ENCODE data around the gene SLC22A16. TPM values are rescaled to one million over a fixed set of nuclear protein-coding genes. Genes with fewer than 3 reads are reported as not detected.

Gene SLC22A16
- total RNA-seq, 2 experiments from 2014 or later: not detected

DNA sequence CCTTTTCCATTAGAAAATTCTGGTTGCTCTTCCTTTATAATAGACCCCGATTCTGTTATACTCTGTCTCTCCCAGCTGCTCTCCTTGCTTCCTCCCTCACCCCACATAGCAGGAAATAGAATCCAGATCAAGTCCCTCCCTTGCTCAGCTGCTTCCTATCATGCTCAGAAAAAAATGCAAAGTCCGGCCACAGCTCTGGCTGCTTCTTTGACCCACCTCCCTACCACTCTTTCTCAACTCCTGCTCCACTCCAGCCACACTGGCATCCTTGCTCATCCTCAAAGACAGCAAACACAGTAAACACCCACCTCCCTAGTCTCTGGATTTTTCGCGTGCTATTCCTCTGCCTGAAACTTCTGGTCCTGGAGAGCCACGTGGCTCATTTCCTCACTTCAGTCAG is 9.1 kb upstream of the SLC22A16 start:
- peaks cover 36% of the 10 kb centered on the region for H3K27me3 Mint-ChIP-seq
- POLR2A ChIA-PET: no interaction called here
- CTCF ChIA-PET: interaction anchor here (0.9 kb wide), 1 partner anchor 15 kb away, joined by 3 read pairs; no protein-coding TSS in a partner anchor
- no peaks in the 10 kb centered on the region for H3K36me3 Mint-ChIP-seq (ENCODE audit: low read depth)
- H3K9me3 Mint-ChIP-seq: peaks cover 6% of the 10 kb centered on the region
- H3K27ac Mint-ChIP-seq: peak overlapping the region; percentile 11
- no peaks in the 10 kb centered on the region for H3K4me1 Mint-ChIP-seq
- no peak overlapping the region for H3K4me3 Mint-ChIP-seq
- no peak for DNase-seq

DNA sequence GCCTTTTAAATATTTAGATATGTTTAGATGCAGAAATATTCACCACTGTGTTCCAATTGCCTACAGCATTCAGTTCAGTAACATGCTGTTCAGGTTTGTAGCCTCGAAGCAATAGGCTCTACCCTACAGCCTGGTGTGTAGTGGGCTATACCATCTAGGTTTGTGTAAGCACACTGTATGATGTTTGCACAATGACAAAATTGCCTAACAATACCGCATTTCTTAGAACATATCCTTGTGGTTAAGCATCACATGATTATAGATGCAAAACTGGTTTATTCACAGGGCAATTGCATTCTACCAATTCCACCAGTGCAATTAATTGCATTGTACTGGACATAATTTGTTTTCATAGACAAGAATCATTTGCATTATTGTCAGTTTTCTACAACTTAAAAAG is 7.9 kb upstream of the SLC22A16 start:
- no peak overlapping the region for H3K4me3 Mint-ChIP-seq
- ChIA-PET CTCF (no interaction called here), POLR2A (no interaction called here)
- H3K9me3 Mint-ChIP-seq: peaks cover 6% of the 10 kb centered on the region
- H3K36me3 Mint-ChIP-seq (ENCODE audit: low read depth): no peaks in the 10 kb centered on the region
- no peak for DNase-seq
- peaks cover 42% of the 10 kb centered on the region for H3K27me3 Mint-ChIP-seq
- no peaks in the 10 kb centered on the region for H3K4me1 Mint-ChIP-seq
- no peak overlapping the region for H3K27ac Mint-ChIP-seq

DNA sequence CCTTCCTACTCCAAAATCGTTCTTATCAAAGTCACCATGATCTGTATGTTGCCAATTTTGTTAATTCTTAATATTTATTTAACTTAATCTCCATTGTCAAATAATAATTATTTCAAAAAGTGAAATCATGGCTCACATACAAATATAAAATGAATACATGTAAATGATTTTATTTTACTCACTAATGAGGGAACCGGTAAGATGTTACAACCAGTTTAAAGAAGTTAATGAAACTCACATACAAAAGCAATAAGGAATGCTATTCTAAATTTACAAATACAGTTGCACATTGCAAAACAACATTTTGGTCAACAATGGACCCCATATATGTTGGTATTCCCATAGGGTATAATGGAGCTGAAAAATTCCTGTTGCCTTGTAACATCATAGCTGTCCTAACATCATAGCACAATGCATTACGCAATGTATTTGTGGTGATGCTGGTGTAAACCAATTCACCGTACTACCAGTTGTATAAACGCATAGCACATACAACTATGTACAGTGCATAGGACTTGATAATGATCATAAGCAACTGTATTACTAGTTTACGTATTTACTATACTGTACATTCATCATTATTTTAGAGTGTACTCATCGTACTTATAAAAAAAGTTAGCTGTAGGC is 6.5 kb upstream of the SLC22A16 start:
- H3K4me3 Mint-ChIP-seq: no peak overlapping the region

DNA sequence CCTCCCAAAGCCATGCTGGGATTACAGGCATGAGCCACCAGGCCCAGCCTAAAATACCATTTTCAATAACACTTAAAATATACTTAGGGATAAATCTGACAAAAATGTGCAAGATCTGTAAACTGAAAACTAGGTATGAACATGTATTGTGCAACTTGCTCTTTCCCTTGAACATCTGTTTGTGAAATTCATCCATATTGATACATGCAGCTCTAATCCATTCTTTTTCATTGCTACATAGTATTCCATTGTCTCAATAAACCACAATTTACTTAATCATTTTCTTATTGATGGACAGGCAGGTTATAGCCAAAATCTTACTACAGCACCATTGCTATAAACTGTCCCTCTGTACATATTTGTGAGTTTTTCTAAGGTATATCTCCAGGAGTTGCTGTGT is 4.7 kb upstream of the SLC22A16 start:
- H3K27ac Mint-ChIP-seq: no peak overlapping the region
- peaks cover 49% of the 10 kb centered on the region for H3K27me3 Mint-ChIP-seq
- H3K9me3 Mint-ChIP-seq: peaks cover 4% of the 10 kb centered on the region
- peaks cover 1% of the 10 kb centered on the region for H3K4me1 Mint-ChIP-seq
- no peaks in the 10 kb centered on the region for H3K36me3 Mint-ChIP-seq (ENCODE audit: low read depth)
- ChIA-PET POLR2A (no interaction called here), CTCF (interaction anchor here (1.6 kb wide), 1 partner anchor 10 kb away, joined by 3 read pairs; no protein-coding TSS in a partner anchor)
- H3K4me3 Mint-ChIP-seq: no peak overlapping the region
- DNase-seq: no peak

More for the DNA sequence above, 6.5 kb upstream of the SLC22A16 start:
- Mint-ChIP-seq H3K27me3 (peaks cover 52% of the 10 kb centered on the region), H3K36me3 (ENCODE audit: low read depth) (no peaks in the 10 kb centered on the region), H3K9me3 (peaks cover 6% of the 10 kb centered on the region), H3K27ac (no peak overlapping the region), H3K4me1 (no peaks in the 10 kb centered on the region)
- ChIA-PET CTCF (no interaction called here), POLR2A (no interaction called here)
- DNase-seq: no peak

DNA sequence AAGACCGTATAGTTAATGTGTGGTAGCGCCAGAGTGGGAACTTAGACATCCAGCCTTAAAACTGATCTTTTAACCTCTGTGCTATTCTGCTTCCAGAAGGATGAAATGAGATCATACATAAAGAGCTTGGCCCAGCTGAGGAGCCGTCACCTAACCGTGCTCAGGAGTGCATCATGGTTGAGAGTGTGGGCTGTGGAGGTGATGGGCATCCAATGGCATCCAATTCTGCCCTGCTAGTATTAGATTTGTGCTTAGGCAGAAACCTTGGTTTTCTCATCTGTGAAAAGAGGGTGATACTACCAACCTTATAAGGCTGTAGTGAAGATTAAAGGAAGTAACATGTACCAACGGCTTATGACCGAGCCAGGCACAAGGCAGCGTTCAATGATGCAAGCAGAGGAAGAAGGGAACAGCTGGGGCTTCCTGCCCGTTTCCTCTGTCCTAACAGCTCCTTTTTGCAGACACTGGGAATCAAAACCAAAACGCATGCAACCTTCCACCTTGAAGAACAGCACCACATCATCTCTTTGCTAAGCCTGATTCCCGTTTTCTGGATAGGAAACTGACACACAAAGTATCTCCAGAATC is 1.3 kb downstream of the SLC22A16 start:
- H3K9me3 Mint-ChIP-seq: no peaks in the 10 kb centered on the region
- peaks cover 51% of the 10 kb centered on the region for H3K27me3 Mint-ChIP-seq
- peaks cover 12% of the 10 kb centered on the region for H3K4me1 Mint-ChIP-seq
- no peak for DNase-seq
- no peak overlapping the region for H3K27ac Mint-ChIP-seq
- POLR2A ChIA-PET: no interaction called here
- peak overlapping the region; percentile 36 for H3K4me3 Mint-ChIP-seq
- CTCF ChIA-PET: interaction anchor here (0.6 kb wide), 1 partner anchor 11 kb away, joined by 3 read pairs; no protein-coding TSS in a partner anchor
- no peaks in the 10 kb centered on the region for H3K36me3 Mint-ChIP-seq (ENCODE audit: low read depth)

DNA sequence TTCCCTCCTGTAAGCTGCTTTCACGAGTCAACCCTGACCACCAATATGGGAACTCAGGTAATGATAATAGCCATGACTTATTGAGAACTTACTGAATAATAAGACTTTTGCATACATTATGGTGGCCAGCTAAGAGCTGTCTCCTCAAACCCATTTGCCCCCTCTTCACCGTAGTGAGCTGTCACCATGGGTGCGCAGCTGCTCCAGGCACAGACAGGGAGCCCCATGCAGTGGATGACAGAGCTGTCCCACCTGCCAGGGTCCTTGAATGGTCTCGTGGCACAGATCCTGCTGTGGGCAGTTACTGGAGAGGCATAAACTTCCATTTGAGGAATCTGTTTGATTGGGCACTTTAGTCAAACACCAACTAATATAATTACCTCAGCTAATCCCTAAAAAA is 1.9 kb downstream of the SLC22A16 start:
- Mint-ChIP-seq H3K4me3 (no peak overlapping the region), H3K27me3 (peaks cover 46% of the 10 kb centered on the region), H3K9me3 (no peaks in the 10 kb centered on the region), H3K36me3 (ENCODE audit: low read depth) (no peaks in the 10 kb centered on the region), H3K27ac (no peak overlapping the region), H3K4me1 (peaks cover 12% of the 10 kb centered on the region)
- POLR2A ChIA-PET: no interaction called here
- CTCF ChIA-PET: no interaction called here
- no peak for DNase-seq

DNA sequence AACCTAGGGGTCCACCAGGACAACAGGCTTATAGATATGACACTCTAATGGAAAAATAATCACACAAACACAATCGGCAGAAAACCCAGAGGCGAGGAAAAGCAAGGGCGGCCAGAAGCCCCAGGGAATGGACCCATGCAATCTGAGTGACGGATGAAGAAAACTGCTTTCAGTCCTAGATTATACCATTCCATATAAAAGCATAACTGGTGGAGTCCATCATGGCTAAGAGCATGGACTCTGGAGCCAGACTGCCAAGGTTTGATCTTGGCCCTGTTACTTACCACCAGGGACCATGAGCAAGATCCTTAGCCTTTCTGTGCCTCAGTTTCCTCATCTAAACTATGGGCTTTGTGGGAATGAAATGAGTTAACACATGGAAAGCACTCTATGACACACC is 3.7 kb downstream of the SLC22A16 start:
- no peaks in the 10 kb centered on the region for H3K9me3 Mint-ChIP-seq
- H3K4me3 Mint-ChIP-seq: no peak overlapping the region
- H3K36me3 Mint-ChIP-seq (ENCODE audit: low read depth): no peaks in the 10 kb centered on the region
- peaks cover 32% of the 10 kb centered on the region for H3K27me3 Mint-ChIP-seq
- ChIA-PET POLR2A (no interaction called here), CTCF (no interaction called here)
- peaks cover 12% of the 10 kb centered on the region for H3K4me1 Mint-ChIP-seq
- DNase-seq: no peak
- H3K27ac Mint-ChIP-seq: no peak overlapping the region

DNA sequence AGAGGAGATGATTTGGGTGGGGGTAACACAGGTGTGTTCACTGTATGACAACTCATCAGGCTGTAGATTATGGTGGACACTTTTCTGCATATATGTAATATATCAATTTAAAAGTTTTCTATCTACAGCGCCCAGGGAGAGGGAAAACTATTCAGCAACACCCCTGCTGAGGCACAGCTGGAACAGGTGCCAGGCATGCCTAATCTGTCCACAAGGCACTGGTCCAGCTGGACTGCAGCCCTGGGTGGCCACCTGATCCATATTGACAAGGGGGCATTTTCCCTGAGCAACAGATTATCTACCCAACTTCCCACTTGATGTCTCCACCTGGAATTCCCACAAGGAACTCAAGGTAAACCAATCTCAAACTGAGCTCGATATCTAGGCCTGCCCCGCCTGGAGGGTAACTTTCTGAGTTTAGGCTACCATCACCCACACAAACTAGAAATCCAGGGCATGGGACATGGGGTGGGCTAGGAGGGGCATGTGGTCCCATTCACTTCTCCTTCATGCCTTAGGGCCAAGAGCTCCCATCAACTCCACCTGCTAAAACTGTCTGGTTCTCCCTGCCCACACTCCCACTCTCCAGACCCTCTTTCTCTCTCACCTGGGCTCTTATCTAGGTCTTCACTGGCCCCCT is 4.6 kb downstream of the SLC22A16 start:
- CTCF ChIA-PET: interaction anchor here (0.6 kb wide), 1 partner anchor 281 kb away, joined by 4 read pairs; no protein-coding TSS in a partner anchor

DNA sequence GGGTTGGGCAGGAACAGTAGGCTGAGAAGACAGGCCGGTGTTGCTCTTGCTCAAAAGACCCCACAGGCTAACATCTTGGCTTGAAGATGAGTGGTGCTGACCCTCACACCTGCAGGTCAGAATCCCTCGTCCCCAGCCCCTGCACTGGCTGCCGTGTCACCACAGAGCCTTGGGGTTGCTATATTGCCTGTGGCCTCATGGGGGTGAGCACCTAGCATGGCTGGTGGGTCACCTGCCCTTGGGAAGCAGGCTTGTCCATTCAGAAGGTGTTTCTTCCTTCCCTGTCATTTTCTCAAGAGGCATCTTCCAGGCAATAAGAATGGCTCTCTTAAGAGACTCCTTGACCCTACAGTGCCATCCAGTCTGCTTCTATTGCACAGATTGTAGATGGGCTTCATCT is 7.7 kb downstream of the SLC22A16 start:
- H3K27me3 Mint-ChIP-seq: peaks cover 26% of the 10 kb centered on the region
- DNase-seq: no peak
- ChIA-PET POLR2A (no interaction called here), CTCF (no interaction called here)
- no peaks in the 10 kb centered on the region for H3K4me1 Mint-ChIP-seq
- no peak overlapping the region for H3K27ac Mint-ChIP-seq
- H3K4me3 Mint-ChIP-seq: no peak overlapping the region
- no peaks in the 10 kb centered on the region for H3K9me3 Mint-ChIP-seq
- no peaks in the 10 kb centered on the region for H3K36me3 Mint-ChIP-seq (ENCODE audit: low read depth)

More for the DNA sequence above, 4.6 kb downstream of the SLC22A16 start:
- Mint-ChIP-seq H3K4me3 (no peak overlapping the region), H3K9me3 (no peaks in the 10 kb centered on the region), H3K4me1 (peaks cover 12% of the 10 kb centered on the region), H3K36me3 (ENCODE audit: low read depth) (no peaks in the 10 kb centered on the region), H3K27ac (no peak overlapping the region), H3K27me3 (peaks cover 32% of the 10 kb centered on the region)
- DNase-seq: no peak
- POLR2A ChIA-PET: no interaction called here

DNA sequence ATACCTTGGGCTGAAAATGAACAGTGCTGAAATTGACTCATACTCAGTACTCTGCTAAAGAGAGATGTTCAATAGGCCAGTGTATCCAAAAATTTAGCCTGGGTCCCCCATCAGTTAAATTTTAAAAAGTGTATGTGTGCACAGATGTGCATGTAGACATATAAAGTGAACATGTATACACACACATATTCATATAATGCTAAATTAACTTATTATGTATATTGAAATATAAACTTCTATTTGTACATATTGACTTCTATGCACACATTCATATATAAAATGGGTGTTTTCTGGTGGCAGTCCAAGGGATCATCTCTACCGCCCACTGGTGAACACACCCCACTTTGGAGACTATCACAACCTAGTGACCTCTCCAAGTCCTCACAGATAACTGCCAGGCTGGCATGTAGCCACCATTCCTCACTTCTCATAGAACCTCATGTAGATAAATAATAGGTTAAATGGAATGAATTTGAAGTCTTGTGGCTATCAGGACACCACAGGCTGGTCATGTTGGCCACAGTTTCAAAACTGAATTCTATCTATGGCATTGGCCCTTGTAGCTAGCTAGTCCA is 8.8 kb downstream of the SLC22A16 start:
- Mint-ChIP-seq H3K9me3 (peaks cover 3% of the 10 kb centered on the region), H3K4me3 (no peak overlapping the region), H3K36me3 (ENCODE audit: low read depth) (no peaks in the 10 kb centered on the region), H3K27me3 (peaks cover 30% of the 10 kb centered on the region), H3K27ac (no peak overlapping the region), H3K4me1 (no peaks in the 10 kb centered on the region)
- DNase-seq: no peak
- ChIA-PET POLR2A (no interaction called here), CTCF (no interaction called here)

DNA sequence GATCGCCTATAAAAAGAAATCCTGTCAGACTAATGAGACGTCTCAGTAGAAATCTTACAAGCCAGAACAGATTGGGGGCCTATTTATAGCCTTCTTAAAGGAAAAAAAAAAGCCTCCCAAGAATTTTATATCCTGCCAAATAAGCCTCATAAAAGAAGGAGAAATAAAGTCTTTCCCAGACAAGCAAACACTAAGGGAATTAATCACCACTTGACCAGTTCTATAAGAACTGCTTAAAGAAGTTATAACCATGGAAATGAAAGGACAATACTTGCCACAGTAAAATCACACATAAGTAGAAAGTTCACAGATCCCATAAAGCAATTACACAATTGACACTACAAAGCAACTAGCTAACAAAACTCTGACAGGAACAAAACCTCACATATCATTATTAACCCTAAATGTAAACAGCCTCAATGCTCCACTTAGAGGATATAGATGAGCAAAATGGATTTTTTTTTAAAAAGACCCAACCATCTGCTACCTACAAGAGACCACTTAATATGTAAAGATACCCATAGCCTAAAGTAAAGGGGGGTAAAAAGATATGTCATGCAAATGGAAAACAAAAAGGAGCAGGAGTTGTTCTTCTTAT is 13.4 kb downstream of the SLC22A16 start:
- DNase-seq: no peak
- H3K27ac Mint-ChIP-seq: no peak overlapping the region
- H3K36me3 Mint-ChIP-seq (ENCODE audit: low read depth): no peaks in the 10 kb centered on the region
- peaks cover 3% of the 10 kb centered on the region for H3K9me3 Mint-ChIP-seq
- ChIA-PET CTCF (no interaction called here), POLR2A (no interaction called here)
- no peak overlapping the region for H3K4me3 Mint-ChIP-seq
- no peaks in the 10 kb centered on the region for H3K4me1 Mint-ChIP-seq
- peaks cover 28% of the 10 kb centered on the region for H3K27me3 Mint-ChIP-seq

DNA sequence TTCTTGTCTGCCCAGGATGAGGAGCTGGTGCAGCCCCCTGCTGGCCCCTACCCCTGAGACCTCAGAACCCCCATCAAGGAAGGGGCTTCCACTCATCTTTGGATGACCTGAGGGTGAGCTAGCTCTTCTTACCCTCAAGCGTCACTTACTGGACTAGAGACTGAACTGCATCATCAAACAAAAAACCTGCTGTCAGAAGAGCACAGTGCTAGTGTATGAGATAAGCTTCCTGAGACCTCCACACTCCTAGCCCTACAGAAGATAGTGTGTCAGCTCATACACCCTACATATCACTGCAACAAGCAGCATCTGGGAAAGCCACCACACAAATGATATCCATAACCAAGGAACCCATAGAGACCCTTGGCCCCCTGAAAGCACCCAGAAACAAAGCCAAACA is 15.0 kb downstream of the SLC22A16 start:
- Mint-ChIP-seq H3K27me3 (peaks cover 25% of the 10 kb centered on the region), H3K36me3 (ENCODE audit: low read depth) (no peaks in the 10 kb centered on the region), H3K27ac (no peak overlapping the region), H3K4me1 (no peaks in the 10 kb centered on the region), H3K9me3 (peaks cover 3% of the 10 kb centered on the region), H3K4me3 (no peak overlapping the region)
- DNase-seq: no peak
- CTCF ChIA-PET: interaction anchor here (1.3 kb wide), 1 partner anchor 12 kb away, joined by 4 read pairs; no protein-coding TSS in a partner anchor
- POLR2A ChIA-PET: no interaction called here

DNA sequence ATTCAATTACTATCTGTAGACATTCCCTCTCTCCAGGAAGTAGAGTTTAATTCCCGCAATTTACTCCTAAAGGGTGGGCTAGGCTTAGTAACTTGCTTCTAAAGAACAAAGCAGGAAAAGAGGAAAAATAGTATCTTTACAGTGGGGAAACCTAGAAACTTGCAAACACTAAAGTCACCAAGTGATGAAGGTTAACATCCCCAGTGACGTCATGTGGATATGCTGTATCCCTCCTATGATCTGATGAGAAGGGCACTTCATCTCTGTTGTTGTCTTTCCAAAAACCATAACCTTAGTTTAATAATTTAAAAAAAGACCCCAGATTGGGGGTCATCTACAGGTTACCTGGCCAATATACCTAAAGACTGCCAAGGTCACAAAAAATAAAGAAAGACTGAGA is 17.3 kb downstream of the SLC22A16 start:
- H3K9me3 Mint-ChIP-seq: peaks cover 3% of the 10 kb centered on the region
- POLR2A ChIA-PET: no interaction called here
- H3K36me3 Mint-ChIP-seq (ENCODE audit: low read depth): no peaks in the 10 kb centered on the region
- H3K4me1 Mint-ChIP-seq: no peaks in the 10 kb centered on the region
- CTCF ChIA-PET: no interaction called here
- no peak for DNase-seq
- H3K27ac Mint-ChIP-seq: no peak overlapping the region
- no peak overlapping the region for H3K4me3 Mint-ChIP-seq
- peaks cover 10% of the 10 kb centered on the region for H3K27me3 Mint-ChIP-seq
